ENCODE measurements around the gene GDPGP1.

Gene GDPGP1

DNA sequence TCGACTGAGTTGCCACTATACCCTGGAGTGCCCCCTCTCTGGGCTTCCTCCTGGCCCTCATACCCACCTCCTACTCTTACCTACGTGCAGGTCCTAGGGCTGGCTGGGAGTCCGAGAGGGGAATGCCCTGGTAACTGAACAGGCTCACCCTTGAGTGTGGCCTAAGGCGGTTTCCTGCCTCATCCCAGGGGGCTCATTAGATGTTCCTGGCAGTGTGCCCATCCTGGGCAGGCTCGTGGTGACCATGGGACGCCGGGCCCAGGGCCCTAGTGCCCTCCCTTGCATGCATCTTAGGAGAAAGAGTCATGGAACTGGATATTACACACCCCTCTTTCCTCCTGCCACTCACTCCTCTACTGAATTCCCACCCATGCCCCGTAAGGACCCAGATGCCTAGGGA, 30.1 kb upstream of the GDPGP1 start:
- DNase-seq (ENCODE audit: low spot score), result no peak

DNA sequence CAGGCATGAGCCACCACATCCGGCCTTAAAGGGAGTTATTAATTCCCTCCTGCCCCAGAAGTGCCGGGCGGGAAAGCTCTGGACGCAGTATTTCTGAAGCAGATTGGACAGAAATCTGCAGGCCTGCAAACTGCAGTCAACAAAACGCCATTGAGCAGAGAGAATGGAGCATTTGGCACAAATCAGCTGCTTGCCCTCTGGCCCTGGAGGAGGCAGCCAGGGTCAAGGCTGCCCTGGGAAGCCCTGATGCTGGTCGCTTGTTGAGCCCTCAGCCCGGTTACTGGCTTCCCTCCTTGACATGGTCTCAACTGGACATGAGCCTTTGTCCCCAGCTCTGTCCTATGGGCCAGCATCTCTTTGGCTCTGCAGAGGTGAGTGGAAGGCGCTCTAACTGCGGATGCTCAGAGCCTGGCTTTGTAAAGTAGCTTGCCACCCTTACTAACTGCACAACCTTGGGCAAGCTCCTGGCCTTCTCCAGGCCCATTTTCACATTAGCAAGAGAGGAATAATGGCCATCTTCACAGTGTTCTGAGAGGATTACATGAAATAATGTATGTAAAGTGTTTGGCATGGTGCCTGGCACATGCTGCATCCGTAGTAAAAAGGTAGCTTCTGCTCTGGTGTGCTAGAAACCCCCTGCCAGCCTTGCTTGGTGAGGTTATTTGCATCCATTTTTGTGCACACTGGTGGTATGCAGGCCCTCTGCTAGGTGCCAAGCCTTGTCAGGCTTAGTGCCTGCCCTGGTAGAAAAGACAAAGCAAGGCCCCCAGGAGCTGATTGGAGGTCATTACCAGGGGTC, 28.8 kb upstream of the GDPGP1 start:
- DNase-seq (ENCODE audit: low spot score), result peak; percentile 42

DNA sequence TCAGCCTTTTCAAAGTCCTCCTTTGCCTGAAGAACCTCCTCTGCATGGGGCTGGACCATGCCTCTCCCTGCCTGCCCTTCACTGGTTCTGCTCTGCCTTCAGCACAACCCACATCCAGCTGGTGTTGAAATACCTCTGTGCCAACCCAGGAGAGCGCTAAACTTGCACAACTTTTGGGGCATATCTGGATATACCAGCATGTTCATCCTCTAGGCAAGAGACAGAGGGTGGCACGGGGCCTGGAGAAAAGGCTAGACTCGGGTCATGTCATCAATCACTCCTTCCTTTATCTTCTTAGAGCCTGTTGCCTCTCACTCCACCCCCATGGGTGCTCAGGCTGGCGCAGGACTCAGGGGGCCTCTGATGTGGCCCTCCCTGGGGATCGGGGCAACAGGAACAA, 28.1 kb upstream of the GDPGP1 start:
- no peak for DNase-seq (ENCODE audit: low spot score)

DNA sequence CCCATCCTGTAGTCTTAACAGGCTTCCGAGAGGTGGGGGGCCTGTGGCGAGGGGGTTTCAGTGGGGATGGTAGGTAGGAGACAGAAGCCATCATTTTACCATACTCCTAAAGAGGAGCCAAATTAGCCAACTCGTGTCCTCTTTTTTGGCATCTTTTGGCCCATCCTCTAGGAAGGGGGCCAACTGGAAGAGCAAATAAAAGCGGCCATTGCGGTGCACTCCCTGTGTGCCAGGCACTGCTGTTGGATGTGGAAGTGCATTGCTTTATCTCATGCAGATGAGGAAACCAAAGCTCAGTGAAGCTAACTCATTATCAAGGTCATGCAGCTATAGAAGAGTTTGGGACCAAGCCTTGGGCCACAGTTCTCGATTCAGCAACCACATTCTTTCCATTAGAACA, 26.8 kb upstream of the GDPGP1 start:
- no peak for DNase-seq (ENCODE audit: low spot score)

DNA sequence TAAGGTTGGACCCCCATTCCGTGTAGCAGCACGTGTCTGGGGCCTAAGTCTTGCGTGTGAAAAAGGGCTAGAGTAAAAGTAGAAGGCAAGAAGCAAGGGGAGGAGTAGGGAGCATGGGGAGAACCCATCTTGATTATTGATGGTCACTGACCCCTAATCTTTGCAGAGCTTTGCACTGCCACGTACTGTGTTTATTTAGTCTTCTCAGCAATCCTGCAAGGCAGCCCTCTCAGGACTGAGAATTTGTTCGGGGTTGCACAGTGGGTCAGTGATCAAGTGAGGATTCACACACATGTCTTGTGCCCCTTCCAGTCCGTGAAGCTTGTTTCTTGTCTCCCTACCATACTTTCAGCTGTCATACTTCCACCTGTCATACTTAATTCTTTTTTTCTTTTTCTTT, 25.7 kb upstream of the GDPGP1 start:
- no peak for DNase-seq (ENCODE audit: low spot score)

DNA sequence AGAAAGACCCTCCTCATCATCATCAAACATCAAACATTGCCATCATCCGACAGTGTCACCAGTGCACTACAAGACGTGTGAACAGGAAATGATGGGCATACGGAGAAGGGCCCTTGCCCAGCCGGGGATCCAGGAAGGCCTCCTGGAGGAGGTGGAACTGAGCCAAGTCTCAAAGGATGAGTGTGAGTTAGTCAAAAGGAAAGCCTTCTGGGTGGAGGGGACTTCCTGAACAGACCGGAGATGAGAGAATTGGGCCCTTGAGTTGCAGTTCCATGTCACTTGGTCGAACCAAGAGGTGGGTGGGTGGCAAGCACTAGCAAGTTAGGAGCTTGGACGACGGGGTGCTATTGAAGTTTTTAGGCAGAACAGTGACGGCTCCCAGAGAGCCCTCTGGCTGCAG, 24.4 kb upstream of the GDPGP1 start:
- no peak for DNase-seq (ENCODE audit: low spot score)

DNA sequence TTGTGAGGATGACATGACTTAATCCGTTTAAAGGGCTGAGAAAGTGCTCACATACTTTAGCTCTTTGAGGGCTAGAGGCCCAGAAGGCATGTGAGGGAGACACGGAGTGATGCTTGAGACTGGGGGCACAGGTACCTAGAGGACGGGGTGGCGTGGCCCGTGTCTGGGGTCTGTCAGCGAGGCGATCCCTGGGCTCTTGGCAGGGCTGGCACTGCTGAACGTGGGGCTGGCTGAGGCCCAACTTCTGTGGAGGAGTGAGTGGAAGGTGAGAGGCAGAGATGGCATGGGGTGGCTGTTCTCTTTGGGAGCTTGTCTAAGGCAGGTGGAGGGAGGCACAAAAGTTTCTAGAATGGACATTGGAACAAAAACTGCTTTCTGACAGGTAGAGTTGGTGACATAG, 23.4 kb upstream of the GDPGP1 start:
- DNase-seq (ENCODE audit: low spot score), result no peak

DNA sequence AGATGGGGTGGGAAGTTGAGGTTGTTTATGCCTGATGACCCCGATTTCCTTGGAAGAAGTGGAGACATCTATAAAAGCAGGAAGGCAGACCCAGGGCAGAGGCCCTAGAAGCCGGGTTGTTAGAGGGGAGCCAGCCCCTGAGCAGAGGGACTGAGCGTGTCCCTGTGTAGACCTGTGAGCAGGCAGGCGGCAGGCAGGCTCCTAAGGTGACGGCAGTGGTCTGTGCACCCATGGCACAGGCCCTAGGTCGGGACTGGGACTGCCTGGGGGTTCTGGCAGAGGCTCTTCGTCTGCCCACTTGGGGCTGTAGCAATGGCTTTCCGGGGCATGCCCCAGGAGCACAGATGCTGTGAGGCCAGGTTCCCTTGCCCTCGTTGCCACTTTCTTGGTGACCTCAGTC, 23.0 kb upstream of the GDPGP1 start:
- no peak for DNase-seq (ENCODE audit: low spot score)

DNA sequence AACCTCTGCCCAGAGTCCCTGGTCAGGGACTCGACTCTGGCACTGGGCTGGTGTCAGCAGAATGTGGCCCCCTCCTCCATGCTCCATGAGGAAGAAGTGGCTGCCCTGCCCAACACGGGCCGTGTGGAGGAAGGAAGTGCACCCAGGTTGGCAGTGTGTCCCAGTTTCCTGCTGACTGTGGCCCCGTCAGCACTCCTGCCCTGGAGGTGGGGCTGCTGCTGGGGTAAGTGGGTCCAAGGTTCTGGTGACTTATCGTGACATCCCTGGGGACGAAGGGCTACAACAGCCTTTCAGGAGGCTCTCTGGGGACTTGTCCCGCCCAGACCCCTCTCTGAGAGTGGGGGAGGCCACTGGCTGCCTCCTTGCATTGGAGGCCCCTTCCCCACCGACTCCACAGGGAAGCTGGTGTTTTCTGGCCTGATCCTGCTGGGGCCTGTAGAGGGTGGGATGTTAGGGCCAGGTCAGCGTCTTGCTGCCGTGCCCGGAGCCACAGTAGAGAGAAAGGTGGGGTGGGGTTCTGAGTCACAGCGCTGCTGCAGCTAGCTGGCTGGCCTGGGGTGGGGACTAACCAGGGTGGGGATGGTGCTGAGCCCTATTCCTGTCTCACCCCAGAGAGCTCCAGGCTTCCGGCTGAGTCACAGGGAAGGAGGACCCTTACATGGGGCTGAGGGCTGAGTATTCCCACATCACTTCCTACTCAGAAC, 22.4 kb upstream of the GDPGP1 start:
- DNase-seq (ENCODE audit: low spot score), result no peak

DNA sequence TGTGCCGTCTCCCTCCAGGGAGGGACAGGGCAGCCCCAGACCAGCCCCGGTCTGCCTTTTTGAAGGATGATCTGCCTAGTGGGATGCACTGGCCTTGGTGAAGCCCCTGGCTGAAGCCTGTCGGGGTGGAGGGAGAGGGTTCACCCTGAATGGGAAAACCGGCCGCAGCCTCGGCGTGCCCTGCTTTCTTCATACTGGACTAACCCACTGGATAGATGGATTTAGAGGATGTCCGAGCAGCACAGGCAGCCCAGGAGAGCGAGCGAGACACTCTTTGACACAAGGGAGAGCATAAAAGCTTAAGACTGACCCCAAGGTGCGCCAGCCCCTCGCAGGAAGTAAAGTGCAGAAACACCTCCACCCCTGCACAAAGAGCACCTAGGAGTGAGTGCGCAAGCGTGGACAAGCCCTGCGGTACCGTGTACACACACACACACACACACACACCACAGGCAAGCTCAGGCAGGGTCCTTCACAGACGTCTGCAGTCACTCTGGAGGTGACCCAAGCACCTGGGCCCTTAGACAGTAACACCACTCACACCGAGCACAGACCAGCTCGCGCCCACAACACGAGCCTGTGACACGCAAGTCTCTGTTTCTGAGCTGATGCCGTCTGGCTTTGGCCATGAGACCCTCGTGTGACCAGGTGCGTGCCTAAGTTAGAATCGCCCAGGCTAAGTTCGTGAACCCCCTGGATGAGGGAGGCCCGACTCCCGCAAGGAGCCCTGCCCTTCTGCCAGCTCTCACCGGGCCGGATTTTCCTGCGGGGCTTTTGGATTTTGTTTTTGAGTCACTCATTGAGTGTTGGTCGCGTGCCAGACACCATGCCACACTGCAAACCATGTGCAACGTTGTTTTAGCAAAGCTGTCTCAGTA, 21.5 kb upstream of the GDPGP1 start:
- DNase-seq (ENCODE audit: low spot score), result no peak

DNA sequence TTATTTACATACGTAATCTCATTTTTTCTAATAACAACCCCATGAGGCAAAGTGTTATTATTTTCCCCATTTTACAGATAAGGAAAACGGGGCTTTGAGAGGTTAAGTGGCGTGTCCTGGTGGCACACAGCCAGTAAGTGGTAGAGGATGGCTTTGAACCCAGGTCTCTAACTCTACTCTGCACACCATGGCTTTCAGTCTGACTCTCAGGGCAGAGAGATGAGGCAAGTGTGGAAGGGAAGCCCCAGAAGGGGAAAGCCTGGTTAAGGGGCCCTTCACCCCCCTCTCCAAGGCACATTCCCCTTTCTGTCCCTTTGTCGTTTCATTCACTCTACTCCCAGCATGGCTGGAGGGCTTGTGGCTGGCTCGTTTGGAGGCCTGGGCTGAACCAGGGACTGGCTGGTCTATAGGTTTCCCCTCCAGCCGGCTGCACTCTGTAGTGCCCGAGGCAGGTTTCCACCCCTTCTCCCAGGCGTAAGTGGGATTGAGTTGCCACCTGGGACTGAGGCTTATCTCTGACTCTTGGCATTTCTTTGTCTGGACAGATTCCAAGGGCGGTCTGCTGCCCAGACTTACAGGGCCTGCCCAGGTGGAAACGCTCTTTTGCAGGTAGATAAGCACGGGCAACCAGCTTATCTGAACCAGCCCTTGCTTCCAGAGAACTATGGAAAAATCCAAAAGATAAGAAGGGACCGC, 20.7 kb upstream of the GDPGP1 start:
- DNase-seq (ENCODE audit: low spot score), result no peak

DNA sequence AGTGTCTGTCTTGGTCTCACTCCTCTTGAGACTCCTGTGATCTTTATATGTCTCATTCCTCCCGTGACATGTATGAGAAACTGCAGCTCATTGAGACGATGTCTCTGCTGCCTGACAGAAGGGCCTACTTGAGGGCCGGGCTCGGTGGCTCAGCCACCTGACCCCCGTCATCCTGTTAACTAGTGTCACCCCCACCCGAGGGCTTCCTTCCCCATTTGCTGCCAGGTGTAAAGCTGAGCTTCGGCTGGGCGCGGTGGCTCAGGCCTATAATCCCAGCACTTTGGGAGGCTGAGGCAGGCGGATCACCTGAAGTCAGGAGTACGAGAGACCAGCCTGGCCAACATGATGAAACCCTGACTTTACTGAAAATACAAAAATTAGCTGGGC, 20.2 kb upstream of the GDPGP1 start:
- DNase-seq (ENCODE audit: low spot score), result no peak

DNA sequence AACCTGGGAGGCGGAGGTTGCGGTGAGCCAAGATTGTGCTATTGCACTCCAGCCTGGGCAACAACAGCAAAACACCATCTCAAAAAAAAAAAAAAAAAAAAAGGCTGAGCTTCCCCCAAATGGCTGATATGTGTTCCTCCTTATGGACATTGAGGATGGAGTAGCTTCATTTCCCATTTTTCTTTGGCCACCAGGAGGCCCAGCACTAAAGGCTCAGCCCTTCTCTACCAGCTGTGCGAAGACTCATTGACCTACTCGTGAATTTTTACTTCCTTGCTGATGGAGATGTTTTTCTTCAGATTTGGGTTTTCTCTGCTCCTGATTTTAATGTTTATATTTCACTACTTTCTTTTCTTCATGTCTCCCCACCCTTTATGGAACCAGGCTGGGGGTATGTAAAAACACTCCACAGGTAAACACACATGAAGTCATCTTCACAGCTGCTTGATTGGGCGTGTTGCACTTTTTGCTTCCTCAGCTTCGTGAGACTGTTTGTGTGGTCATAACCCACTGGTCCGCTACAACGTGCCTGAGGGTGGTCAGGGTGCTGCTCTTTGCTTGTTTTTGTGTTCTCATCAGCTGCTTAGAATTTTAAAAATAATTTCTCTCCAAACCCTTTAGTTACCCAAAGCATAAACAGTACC, 19.3 kb upstream of the GDPGP1 start:
- DNase-seq (ENCODE audit: low spot score), result no peak

DNA sequence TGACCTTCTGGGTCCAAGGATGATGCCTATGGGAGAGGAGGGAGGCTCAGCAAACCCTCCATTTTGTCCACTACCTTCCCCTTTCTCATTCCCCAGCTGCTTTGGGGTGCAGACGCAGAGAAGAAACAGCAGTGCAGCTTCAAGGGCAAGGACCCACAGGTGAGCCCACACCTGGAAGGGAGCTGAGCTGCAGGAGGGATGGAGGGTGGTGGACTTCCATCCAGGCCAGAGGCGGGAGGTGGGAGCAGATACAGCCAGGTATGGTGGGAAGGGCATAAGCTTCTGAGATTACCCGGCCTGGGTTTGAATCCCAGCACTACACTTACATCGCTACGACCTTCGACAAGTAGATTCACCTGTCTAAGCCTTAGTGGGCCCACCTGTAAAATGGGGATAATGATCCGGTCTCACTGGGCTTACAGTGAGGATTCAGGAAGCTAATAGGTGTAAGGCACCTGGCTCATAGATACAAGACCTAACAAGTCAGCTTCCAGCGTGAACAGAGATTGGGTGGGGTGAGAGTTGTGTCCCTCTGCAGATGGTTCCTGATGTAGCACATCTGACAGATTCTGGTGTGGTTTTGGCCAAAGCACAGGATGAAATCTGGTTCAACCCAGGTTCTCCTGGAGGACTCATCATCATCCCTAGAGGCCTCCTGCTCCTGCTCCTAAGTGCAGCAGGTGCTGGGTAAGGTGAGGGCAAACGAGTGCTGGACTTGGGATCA, 16.2 kb upstream of the GDPGP1 start:
- DNase-seq (ENCODE audit: low spot score), result no peak

DNA sequence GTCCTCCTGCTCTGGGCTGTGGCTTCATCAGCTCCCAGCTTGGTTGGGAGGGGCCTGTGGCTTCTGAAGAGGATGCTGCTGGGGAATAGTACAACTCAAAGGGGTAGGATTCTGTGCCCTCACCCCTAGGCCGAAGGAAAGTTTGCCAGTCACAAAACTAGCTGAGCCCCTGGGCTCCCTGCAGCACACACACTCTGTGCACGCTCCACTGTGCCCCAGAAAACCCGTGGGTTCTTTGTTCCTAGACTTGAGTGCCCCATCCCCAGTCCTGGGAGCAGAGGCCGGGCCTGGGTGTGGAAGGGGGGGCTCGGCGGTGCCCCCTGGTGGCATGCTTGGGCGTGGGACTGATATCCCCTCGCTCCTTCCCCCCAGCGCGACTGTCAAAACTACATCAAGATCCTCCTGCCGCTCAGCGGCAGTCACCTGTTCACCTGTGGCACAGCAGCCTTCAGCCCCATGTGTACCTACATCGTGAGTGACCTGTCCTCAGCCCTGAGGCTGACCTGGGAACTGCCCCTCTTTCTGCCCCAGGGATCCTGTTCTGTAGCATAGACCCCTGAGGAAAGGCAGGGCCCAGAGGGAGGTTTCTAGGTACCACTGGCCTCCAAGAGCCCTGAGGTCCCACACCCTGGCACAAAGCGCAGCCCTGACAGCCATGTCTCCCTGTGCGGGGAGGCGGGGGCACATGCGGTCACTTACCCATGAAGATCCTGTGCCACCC, 14.4 kb upstream of the GDPGP1 start:
- no peak for DNase-seq (ENCODE audit: low spot score)

DNA sequence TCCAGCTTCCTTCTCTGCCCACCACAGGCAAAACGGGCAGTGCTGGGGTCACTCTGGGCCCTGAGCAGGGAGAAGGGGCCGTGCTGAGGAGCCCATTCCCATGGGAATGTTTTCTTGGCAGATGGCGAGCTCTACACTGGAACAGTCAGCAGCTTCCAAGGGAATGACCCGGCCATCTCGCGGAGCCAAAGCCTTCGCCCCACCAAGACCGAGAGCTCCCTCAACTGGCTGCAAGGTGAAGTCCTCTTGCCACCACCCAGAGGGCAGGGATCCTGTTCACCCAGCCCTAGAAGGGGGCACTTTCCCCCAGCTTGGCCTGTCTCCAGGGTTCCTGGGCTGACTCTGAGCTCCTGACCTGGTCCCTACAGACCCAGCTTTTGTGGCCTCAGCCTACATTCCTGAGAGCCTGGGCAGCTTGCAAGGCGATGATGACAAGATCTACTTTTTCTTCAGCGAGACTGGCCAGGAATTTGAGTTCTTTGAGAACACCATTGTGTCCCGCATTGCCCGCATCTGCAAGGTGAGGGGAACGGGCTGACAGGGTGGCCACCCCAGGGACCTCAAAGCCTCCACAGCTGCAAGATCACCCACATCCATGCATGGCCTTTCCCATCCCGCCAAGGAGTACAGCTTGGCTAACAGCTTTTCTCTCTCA, 12.6 kb upstream of the GDPGP1 start:
- DNase-seq (ENCODE audit: low spot score), result peak; percentile 83

DNA sequence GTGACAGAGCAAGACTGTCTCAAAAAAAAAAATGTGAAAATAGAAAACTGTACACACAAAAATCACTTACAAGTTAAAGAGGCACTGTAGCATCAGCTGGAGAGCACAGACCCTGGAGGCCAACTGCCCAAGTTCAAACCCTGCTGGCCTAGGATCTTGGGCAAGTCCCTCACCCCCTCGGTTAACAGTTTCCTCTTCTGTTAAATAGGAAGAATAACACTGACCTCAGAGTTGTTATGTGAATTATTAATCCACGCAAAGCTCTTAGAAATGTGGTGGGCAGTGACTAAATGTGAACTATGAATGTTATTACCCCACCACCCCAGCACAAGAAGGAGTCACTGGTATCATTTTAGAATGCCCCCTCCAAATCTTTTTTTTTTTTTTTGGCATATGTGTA, 11.5 kb upstream of the GDPGP1 start:
- DNase-seq (ENCODE audit: low spot score), result no peak

DNA sequence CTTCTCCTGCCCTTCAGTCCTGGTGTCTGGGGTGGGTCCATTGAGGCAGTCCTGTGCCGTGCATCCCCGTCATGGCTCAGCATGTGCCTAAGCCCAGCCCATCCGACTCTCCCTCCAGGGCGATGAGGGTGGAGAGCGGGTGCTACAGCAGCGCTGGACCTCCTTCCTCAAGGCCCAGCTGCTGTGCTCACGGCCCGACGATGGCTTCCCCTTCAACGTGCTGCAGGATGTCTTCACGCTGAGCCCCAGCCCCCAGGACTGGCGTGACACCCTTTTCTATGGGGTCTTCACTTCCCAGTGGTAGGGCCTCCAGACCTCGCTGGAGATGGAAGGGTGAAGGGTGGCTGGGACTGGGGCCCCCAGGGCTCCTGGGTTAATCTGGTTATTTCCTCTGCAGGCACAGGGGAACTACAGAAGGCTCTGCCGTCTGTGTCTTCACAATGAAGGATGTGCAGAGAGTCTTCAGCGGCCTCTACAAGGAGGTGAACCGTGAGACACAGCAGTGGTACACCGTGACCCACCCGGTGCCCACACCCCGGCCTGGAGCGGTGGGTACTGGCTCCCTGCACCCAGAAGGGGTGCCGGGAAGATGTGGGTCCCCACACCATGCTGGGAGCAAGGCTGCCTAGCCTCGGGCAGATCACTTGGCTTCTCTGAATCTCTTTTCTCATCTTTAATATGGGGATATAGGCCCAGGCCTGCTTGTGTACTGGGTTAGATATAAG, 10.4 kb upstream of the GDPGP1 start:
- no peak for DNase-seq (ENCODE audit: low spot score)

DNA sequence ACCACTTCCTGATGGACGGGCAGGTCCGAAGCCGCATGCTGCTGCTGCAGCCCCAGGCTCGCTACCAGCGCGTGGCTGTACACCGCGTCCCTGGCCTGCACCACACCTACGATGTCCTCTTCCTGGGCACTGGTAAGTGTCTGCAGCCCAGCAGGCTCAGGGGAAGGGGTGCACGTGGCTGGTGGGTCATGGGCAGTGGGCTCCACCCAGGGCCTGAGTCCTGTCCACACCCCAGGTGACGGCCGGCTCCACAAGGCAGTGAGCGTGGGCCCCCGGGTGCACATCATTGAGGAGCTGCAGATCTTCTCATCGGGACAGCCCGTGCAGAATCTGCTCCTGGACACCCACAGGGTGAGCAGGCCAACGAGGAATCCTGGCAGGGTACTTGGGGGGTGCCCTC, 9.0 kb upstream of the GDPGP1 start:
- DNase-seq (ENCODE audit: low spot score), result no peak
